C4-2B (cell line): ENCODE measurements around the gene ZNF792.

ENCODE experiments used
- H3K27ac ChIP-seq: fragments of 450-650 bp; 2 replicates; pipeline ENCODE4 v1.5.1; 2017
- CTCF ChIP-seq: fragments of 450-650 bp; conservative IDR thresholded peaks from 2 replicates; pipeline ENCODE4 v1.5.1; 2017; ENCODE audit warnings: mild to moderate bottlenecking
- ZFX ChIP-seq: fragments of 450-650 bp; IDR thresholded peaks from 2 replicates; pipeline ENCODE4 v1.6.1; 2017

The ZNF792 gene

DNA sequence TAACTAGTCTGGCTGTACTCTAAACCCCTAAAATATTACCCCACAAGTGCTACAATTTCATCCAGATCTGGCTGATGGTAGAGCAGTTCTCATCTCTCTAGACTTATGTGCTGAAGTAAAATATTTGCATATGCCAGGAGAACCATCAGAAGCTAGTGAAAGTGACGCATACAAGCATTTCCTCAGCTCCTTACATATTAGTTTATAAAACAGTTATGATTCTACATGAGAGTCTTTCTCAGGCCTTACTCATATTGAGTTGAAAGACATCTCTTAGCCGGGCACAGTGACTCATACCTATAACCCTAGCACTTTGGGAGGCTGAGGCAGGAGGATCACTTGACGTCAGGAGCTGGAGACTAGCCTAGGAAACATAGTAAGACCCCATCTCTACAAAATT, 53.3 kb downstream of the ZNF792 start:
- H3K27ac ChIP-seq = no peak overlapping the region
- TF ChIP-seq ZFX (no peak), CTCF (no peak)
